Measurements from ENCODE around the gene SYNPO. TPM values are rescaled to one million over a fixed set of nuclear protein-coding genes. Genes with fewer than 3 reads are reported as not detected.

The SYNPO gene
- polyA plus RNA-seq, 1 donor from 2014 or later = not detected

DNA sequence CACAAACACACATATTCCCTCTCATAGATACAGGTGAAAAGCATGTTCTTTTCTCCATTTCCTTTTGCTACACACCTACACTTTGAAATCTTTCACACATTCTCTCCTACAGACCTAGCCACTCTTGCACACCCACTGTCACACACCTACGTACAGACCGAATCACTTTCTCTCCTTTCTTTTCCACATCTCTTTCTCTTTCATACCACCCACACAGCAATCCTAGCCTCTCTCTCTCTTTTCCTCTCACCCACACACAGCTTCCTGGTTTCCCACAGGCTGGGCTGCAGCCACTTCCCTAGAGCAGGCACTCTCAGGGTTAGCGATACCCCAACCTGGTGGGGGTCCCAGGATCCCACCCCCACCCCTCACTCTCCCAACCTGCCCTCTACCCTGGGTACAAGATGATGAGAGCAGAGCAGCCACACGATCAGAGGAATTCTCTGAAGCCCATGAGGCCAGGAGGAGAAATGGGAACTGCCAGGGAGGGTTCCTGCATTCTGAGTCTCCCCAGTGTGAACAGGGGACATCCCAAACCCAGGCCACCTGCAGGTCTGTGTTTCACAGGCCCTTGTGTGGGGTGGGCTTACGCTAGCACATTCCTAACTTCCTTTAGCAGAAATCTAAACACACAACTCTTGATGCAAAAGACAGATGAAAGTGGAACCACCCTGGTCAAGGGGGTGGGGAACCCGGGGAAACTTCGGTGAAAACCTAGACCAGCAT, 17.1 kb upstream of the SYNPO start:
- Histone ChIP-seq H3K9me2 (ENCODE audit: insufficient read depth, low read length) (no peaks in the 10 kb centered on the region), H3F3A (ENCODE audit: insufficient read depth, low read length, poor library complexity, severe bottlenecking) (no peaks in the 10 kb centered on the region), H3K4me2 (ENCODE audit: low read length) (no peak overlapping the region), H4K20me1 (ENCODE audit: insufficient read depth) (no peaks in the 10 kb centered on the region), H3K9ac (ENCODE audit: low read length) (no peak overlapping the region), H3K36me3 (ENCODE audit: insufficient read depth, low read length) (no peaks in the 10 kb centered on the region), H3K27me3 (ENCODE audit: insufficient read depth, low read depth, low read length) (peaks cover 12% of the 10 kb centered on the region), H3K27ac (ENCODE audit: low read length) (no peak overlapping the region), H3K4me3 (ENCODE audit: low read length) (no peak overlapping the region), H3K79me2 (replicated peaks; ENCODE audit: insufficient read depth, low read length) (no peaks in the 10 kb centered on the region), H2AFZ (ENCODE audit: low read depth, low read length) (no peak overlapping the region), H3K9me3 (ENCODE audit: low read length) (no peaks in the 10 kb centered on the region)
- TF ChIP-seq RAD21 (conservative IDR thresholded peaks at IDR 0.05) (no peak), EZH2 (IDR thresholded peaks at IDR 0.05; ENCODE audit: borderline replicate concordance, insufficient read depth, low read length, poor library complexity, severe bottlenecking) (no peak), CTCF (IDR thresholded peaks at IDR 0.05; ENCODE audit: poor library complexity, severe bottlenecking) (no peak), REST (IDR thresholded peaks at IDR 0.05; ENCODE audit: borderline replicate concordance) (no peak), EP300 (conservative IDR thresholded peaks at IDR 0.05; ENCODE audit: poor library complexity, severe bottlenecking) (no peak), POLR2AphosphoS5 (IDR thresholded peaks at IDR 0.05) (no peak), SMC3 (conservative IDR thresholded peaks at IDR 0.05; ENCODE audit: poor library complexity) (no peak), TAF1 (IDR thresholded peaks at IDR 0.05; ENCODE audit: low read depth) (no peak)

DNA sequence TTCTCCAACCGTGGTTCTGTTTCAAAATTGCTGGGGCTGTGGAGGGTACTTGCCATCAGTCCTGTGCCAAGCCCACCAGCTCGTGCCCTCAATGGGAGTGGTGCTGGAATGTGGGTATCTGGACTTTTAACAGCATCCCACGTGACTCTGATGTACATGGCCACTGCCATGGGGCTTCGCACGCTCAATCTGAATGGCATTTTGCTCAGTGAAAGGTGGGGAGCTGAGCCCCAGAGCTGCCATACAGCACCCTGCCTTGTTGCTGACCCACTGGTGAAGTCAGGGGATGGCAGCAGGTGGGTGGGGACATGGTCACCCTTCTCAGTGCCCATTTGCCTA, 16.6 kb upstream of the SYNPO start:
- no peak overlapping the region for H3K4me3 ChIP-seq (ENCODE audit: low read length)
- no peak overlapping the region for H3K9ac ChIP-seq (ENCODE audit: low read length)
- H3K27ac ChIP-seq (ENCODE audit: low read length) = no peak overlapping the region
- H3K4me2 ChIP-seq (ENCODE audit: low read length) = no peak overlapping the region
- no peaks in the 10 kb centered on the region for H3K79me2 ChIP-seq (replicated peaks; ENCODE audit: insufficient read depth, low read length)
- no peaks in the 10 kb centered on the region for H3K9me2 ChIP-seq (ENCODE audit: insufficient read depth, low read length)
- H2AFZ ChIP-seq (ENCODE audit: low read depth, low read length) = no peak overlapping the region
- H3K9me3 ChIP-seq (ENCODE audit: low read length) = no peaks in the 10 kb centered on the region
- no peaks in the 10 kb centered on the region for H3F3A ChIP-seq (ENCODE audit: insufficient read depth, low read length, poor library complexity, severe bottlenecking)
- peaks cover 12% of the 10 kb centered on the region for H3K27me3 ChIP-seq (ENCODE audit: insufficient read depth, low read depth, low read length)
- H4K20me1 ChIP-seq (ENCODE audit: insufficient read depth) = no peaks in the 10 kb centered on the region
- no peak for TF ChIP-seq MXI1 (conservative IDR thresholded peaks at IDR 0.05; ENCODE audit: poor library complexity, severe bottlenecking)
- TF ChIP-seq EZH2 (IDR thresholded peaks at IDR 0.05; ENCODE audit: borderline replicate concordance, insufficient read depth, low read length, poor library complexity, severe bottlenecking) = no peak
- TF ChIP-seq SMC3 (conservative IDR thresholded peaks at IDR 0.05; ENCODE audit: poor library complexity) = no peak
- TF ChIP-seq REST (IDR thresholded peaks at IDR 0.05; ENCODE audit: borderline replicate concordance) = no peak
- TF ChIP-seq TAF1 (IDR thresholded peaks at IDR 0.05; ENCODE audit: low read depth) = no peak
- no peak for TF ChIP-seq EP300 (conservative IDR thresholded peaks at IDR 0.05; ENCODE audit: poor library complexity, severe bottlenecking)
- TF ChIP-seq CTCF (IDR thresholded peaks at IDR 0.05; ENCODE audit: poor library complexity, severe bottlenecking) = no peak
- TF ChIP-seq RAD21 (conservative IDR thresholded peaks at IDR 0.05) = no peak
- TF ChIP-seq POLR2AphosphoS5 (IDR thresholded peaks at IDR 0.05) = no peak
- no peaks in the 10 kb centered on the region for H3K36me3 ChIP-seq (ENCODE audit: insufficient read depth, low read length)

Data from neural cell (in vitro differentiated cells).